NT2/D1 (cell line): ENCODE measurements around the gene PLCB4.

Experiments
- YY1 ChIP-seq: IDR thresholded peaks from 2 replicates; pipeline ENCODE4 v1.6.1; 2011; ENCODE audit not compliant: insufficient read length, insufficient read depth
- ZNF274 ChIP-seq: IDR thresholded peaks from 2 replicates; pipeline ENCODE4 v1.6.1; 2011; ENCODE audit warnings: mild to moderate bottlenecking, low read depth, low read length

DNA sequence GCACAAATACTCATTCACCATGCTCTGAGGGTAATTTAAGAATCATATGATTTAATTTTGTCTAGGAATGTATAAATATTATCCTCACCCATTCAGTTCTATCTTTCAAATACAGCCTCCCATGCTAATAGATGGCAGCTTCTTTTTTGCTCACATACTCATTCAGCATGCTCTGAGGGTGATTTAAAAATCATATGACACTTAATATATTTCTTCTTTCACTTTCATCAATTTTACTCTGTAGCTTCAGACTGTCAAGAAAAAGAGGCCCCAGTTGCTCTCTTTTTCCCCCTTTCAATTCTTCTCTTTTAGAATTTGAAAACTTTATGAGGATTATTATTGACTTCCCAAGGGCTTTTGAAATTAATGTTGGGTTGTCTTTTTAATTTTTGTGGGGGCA is 283.9 kb downstream of the PLCB4 start:
- TF ChIP-seq YY1, result no peak
- no peak for TF ChIP-seq ZNF274
